Dermis blood vessel endothelial cell (primary cell): ENCODE data around the gene RC3H2. TPM values are rescaled to one million over a fixed set of nuclear protein-coding genes. Genes with fewer than 3 reads are reported as not detected.

Source experiments
- DNase-seq: peaks from one replicate; pipeline ENCODE4 v3.0.0; 2010
- total RNA-seq: library from RNA; depleted of rRNA; stranded (reverse); fragments of >200 nt; gene quantifications from 2 replicates; pipeline ENCODE4 v1.2.3, GENCODE V29; 2014

Gene RC3H2, protein sequence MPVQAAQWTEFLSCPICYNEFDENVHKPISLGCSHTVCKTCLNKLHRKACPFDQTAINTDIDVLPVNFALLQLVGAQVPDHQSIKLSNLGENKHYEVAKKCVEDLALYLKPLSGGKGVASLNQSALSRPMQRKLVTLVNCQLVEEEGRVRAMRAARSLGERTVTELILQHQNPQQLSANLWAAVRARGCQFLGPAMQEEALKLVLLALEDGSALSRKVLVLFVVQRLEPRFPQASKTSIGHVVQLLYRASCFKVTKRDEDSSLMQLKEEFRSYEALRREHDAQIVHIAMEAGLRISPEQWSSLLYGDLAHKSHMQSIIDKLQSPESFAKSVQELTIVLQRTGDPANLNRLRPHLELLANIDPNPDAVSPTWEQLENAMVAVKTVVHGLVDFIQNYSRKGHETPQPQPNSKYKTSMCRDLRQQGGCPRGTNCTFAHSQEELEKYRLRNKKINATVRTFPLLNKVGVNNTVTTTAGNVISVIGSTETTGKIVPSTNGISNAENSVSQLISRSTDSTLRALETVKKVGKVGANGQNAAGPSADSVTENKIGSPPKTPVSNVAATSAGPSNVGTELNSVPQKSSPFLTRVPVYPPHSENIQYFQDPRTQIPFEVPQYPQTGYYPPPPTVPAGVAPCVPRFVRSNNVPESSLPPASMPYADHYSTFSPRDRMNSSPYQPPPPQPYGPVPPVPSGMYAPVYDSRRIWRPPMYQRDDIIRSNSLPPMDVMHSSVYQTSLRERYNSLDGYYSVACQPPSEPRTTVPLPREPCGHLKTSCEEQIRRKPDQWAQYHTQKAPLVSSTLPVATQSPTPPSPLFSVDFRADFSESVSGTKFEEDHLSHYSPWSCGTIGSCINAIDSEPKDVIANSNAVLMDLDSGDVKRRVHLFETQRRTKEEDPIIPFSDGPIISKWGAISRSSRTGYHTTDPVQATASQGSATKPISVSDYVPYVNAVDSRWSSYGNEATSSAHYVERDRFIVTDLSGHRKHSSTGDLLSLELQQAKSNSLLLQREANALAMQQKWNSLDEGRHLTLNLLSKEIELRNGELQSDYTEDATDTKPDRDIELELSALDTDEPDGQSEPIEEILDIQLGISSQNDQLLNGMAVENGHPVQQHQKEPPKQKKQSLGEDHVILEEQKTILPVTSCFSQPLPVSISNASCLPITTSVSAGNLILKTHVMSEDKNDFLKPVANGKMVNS
- 88.0 and 114 TPM in 2 replicates for total RNA-seq

DNA sequence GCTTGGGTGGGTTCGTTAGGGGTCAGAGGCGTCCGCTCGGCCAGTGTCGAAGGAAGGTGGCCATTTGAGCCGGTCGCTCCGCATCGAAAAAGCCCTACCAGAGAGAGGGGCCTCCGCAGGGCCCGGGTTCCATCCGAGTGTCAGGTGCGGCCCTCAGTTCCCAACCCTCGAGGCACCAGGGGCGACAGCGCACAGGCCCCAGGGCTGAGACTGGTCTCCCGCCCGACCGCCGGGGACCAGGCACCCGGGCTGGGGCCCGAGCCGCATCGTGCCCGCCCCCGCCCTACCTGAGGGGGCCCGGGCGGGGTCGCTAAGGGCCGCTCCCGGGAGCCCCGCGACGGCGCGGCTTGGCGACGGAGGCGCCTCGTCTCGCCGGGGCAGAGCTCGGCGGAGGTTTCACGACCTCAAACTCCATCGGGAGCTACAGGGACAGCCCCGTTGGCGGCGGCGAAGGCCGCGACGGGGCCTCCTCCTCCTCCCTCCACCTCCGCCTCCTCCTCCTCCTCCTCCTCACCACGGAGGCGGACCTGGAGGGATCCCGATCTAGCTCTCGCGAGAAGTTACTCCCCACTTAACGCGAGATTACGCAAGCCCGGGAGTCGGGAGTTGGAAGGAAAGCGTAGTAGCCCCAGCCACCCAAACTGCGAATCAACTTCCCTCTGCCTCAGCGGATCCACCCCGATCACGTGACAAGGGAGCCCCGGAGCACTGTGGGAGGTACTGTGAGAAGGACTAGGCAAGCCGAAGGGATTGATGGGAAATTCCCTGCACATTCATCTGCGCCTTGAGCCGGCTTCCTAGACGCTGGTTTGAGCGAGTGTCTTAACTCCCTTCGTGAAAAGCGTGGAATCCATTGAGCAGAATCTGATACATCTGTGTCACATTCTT is at the start of gene RC3H2:
Gene RC3H2 (minus strand): TSS at position 537 of the 888 bp plus-strand sequence. CDS start 7,850 bp downstream, outside the sequence.
- DNase-seq, result peak; percentile 100

DNA sequence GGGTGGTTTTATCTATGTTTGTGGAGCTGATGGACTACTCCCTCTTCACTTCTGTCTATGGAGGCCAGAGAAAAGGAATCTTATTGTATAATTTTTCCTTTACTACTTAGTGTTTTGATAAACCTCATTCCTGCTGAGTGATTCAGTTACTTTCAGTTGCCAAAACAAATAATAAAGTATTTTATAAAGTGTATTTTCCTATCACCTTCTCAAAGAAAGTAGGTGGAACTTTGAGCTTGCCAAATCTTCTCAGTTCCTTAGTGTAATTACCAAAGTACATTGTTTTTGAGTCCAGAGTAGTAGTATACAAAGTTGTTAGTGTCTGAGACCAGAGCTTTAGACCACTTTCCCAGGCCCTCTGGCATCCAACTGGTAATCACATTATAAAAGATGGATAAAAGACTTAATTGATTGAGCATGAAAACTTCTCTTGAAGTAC is 49.1 kb upstream of the RC3H2 start:
- DNase-seq, result peak; percentile 81

DNA sequence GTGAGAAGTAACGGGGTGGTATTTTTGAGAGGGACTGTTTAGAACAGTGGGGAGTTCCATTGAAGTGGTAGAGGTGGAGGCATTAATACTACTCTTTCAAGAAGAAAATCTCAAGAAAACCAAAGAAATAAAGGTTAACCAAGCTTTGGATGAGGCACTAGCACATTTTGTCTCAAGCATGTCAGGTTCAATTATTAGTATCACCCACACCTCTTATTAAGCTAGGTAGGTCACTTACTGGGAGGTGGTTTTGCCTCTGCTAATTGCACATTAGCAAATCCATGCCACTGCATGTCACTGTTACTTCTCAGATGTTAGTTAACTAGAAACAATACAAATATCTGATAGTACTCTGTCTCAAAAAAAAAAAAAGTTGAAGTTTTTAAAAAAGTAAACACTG is 45.9 kb upstream of the RC3H2 start:
- no peak for DNase-seq

DNA sequence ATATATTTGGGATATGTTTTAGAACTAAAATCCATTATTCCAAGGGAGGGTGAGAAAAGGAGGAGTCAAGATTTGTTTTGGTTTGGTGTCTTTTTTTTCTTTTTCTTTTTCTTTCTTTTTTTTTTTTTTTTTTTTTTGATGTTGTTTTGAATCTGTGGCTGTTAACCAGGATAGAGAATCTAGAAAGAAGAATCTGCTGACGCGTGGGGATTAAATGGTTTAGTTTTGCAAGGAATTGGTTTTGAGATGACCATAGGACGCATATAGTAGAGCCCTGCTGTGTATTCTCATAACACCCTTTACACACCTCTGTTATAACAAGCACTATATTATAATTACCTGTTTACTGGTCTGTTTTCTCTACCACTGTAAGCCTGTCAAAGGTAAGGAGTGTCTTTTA is 45.1 kb upstream of the RC3H2 start:
- no peak for DNase-seq

DNA sequence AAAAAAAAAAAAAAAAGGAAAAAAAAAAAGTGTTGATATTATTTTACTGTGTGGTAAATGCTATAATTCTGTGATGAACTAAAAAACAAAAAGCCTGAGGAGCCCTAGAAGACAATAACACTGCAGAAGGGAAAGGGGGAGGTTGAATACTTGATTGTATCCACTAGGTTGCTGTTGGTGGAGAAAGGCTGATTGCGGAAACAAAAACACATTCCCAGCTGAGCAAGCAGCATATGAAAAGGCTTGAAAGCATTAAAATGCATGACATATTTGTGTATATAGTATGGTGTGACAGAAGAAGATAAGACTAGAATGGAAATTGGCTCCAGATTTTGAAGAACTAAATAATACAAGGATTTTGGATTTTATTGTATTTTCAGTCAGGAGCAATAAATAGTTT is 44.5 kb upstream of the RC3H2 start:
- no peak for DNase-seq

DNA sequence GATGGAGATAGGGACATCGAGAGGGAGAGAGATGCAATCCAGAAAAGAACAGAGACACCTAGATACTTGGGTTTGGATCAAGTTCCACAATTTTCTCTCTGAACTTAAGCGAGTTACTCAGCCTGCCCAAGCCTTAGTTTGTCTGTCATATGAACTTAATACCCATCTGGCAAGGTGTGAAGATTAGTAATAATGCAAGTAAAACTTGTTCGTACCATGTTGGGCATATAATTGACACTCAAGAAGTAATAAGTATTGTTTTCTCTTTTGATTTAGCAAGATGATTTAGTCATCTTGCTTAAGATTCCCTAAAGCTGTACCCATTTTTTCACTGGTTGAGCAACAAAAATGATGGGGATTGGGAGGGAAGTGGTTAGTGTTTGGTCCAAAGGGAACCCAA is 43.2 kb upstream of the RC3H2 start:
- DNase-seq, result no peak

DNA sequence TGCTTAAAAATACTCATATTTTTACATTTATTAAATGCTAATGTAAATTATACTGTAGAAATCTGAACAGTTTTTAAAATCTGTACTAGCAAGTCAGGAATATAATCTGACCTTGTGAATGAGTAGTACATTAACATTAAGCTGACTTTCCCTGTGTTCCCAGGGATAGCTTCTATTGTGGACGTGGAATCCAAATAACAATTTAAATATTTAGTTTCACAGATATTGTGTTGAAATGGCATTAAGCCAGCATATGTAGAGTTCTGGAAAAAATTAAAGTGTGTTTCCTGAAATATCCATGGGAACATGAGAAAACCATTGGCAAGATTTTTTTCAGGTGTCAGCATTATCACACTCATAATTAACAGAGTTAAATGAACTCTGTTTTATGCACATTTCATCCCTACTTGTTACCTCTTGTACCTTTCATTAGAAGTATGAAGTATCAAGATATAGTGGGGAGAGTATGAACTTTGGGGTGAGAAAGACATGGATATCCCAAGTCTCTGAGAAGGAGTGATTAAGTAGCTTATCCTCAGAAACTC is 41.4 kb upstream of the RC3H2 start:
- DNase-seq, result peak; percentile 41

DNA sequence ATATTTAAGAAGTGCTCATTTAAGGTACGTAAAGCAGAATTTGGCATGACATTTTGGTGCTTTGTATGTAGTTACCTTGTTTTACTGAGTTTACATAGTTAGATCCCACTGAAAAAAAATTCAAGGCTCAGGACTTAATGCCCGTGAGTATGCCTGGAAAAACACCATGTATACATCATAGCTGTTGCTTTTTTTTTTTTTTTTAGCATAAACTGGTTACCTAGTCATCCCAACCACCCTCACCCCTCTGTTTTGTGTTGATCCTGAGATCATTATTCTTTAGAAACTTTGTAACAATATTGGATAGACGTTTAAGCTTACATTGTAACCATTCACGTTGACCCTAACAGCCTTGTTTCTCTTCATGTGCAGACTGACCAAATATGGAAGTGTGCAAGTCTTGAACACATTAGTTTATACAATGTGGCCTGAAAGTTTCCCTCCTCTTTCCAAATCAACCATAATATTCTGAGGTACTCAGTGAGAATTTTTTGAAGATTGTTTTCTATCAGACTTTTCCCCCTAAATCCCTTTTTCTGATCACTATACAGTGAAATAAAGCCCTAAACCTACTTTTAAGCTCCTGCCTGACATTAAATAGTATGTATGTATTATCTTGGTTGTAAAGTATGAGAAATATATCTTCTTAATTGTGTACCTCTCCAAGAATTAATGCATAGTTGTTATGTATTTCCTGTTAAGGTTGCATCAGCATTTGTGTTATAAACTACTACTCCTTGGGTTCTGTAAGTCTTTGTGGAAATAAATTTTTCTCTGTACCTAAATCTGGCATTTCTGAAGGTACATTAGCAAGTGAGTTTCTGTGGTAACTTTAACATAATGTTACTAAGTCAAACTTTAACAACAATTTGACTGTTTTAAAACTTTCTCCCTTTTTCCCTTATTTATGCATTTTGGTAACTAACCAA is 40.1 kb upstream of the RC3H2 start:
- no peak for DNase-seq

DNA sequence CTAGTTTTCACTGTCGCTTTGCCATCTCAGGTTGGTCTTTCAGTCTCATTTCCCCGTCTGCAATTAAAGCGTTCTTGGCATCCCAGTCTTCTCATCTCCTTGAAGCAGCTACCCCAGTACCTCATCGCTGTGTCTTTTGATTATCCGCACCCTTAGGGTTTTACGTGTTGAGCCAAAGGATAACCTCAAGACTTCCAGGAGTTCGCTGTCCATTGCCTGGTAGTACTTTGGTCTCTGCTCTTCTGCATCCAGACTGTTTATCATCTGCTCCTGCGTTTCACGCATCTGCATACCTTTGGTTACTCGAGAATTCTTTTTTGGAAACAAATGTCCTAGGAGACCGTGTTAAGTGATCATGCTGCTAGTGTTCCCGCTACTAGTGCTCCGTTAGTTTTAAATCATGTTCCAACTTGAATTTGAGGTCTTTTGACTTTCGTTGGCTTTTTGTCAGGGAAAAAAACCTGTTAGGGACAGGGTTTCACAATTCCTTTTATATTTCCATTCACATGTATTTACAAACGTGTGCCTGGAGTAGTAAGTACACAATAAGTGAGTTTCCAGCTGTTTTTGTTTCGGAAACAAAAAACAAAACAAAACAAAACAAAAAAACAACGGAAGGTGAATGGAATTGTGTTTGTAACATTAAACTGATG is 36.5 kb upstream of the RC3H2 start:
- DNase-seq, result peak; percentile 58

DNA sequence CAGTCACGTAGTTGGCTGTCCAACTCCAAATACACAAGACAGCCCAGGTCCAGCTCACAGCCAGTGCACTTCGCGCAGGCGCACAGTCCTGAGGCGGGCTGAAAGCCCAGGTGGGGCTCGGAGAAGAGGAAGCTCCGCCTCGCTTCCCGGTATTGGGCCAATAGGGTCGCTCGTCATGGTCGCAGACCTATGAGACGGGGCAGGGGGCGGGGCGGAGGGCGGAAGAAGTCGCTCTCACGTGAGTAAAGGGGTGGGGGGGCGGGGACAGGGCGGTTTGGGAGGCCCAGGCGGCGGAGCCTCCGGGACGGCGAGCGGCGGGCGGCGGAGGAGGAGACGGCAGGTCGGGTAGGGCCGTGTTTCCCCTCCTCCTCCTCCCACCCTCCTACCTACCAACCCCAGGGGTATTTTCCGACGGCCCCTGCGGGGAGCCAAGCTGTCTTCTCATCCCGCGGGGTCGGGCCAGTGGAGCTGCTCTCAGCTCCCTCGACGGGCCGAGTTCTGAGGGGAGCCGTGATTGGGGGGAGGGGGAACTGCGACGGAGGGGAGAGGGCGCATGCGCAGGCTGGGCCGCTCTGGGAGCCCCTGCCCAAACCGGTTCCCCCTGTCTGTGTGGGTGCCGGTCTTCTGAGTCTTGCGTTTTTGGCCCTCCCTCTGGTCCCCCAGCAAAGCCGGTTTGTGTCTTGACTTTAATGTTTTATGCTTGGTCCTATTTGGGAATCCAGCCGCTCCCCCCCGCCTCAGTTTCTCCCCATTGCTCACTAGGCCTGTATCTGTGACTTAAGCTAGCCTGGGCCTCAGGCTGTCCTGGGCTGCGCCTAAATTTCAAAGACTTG is 35.8 kb upstream of the RC3H2 start, which contains the start of gene RABGAP1:
Gene RABGAP1 (plus strand): TSS at position 272 of the 833 bp plus-strand sequence. CDS start 16,040 bp downstream, outside the sequence.
- peak; percentile 99 for DNase-seq

DNA sequence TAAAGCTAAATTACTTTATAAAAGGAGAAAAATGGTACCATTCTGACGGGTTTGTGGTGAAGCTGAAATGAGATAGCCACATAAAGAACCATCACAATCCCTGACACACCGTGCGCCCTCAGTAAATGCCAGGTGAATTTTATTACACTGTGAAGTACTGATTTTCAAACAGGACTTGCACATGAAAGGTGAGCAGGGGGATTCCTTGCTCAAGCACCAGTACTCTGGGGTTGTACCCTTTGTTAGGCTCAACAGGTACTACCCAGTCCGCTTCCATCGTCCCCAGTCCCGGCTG is 35.2 kb upstream of the RC3H2 start:
- DNase-seq, result no peak

DNA sequence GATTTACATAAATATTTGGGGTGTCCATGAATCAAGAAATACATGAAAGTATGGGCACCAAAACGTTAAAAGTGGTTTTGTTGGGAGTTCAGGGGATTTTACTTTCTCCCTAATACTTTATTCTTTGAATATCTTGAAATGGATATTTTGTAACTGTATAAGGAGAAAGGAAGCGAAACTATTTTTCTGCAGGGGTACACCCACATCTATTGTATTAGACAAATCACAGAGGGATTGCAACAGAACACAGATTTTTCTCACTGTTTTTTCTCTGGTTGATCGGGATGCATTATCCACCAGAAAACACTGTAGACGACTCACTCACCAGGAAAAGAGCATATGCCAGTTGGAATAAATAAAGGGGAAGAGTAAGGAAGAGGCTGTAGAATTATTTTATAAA is 34.4 kb upstream of the RC3H2 start:
- DNase-seq, result no peak

DNA sequence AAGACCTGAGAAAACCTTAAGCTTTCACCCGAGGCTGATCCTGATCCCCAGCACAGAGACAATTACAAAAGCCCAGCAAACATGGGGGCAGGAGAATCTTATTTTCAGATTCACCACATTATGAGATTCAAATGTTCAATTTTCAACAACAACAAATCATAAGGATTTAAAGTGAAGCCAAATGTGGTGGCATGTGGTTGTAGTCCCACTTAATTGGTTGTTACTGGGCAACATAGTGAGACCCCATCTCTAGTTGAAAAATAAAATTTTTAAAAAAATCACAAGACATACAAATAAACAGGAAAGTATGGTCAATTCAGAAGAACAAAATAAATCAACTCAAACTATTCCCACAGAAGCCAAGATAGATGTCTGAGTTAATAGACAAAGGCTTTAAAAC is 31.7 kb upstream of the RC3H2 start:
- no peak for DNase-seq

DNA sequence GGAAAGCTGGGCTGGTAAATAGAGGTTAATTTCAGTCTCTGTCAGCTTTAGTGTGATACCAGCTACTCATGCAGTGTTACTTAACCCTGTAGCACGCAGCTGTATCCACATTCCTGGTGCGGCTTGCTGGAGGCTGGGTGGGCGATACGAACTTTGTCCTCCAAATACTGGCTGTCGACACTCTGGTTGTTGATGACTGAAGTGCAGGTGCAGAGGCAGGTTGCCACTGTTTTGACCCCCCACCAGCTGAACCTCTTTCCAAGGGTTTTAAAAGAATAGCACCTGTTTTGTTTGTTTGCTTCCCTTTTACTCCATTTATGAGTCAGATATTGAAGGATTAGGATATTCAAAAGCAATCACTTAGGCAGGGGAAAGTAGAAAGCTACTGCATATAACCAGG is 31.3 kb upstream of the RC3H2 start:
- no peak for DNase-seq

DNA sequence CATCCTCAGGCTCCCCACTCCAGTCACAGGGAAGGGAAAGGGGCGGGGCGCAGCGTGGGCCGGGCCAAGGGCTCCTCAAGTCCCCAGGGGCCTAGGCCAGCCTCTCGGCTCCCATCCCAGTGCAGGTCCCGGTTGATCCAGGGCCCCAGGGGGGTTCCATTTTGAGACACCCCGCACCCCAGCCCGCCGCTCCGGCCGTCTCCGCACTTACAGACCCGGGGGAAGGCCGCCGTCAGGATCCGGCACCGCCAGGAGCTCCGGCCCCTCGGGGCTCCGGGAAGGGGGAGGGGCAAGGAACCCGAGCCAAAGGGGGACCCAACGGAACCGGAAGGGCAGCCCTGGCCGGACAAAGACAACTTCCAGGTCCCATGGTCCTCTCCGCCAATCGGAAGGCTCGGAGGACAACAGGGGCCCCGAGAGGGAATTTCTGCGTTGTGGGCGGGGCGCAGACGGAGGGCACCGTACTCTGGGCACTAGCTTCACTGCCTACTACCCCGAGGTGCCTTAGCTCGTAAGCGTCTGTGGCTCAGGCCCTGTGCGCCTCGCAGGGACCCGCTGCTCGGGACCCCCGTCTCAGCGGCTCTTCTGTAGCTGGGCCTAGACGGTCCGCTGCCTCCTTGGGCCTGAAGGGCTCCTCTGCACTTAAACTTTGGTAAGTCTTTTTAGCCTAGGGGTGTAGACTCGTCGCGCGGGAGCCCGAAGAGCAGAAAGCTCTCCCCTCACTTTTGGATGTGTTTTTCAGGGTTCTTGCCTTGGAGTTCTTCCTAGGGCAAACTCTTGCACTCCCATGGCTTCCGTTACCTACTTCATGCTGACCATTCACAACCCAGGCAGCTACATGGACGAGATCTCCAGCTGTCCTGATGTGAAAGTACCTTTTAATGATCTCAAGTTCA is 26.3 kb upstream of the RC3H2 start, which contains the start of gene ZBTB26:
Gene ZBTB26 (minus strand): TSS at position 287 of the 896 bp plus-strand sequence. CDS start 11,578 bp downstream, outside the sequence.
- DNase-seq, result peak; percentile 95

DNA sequence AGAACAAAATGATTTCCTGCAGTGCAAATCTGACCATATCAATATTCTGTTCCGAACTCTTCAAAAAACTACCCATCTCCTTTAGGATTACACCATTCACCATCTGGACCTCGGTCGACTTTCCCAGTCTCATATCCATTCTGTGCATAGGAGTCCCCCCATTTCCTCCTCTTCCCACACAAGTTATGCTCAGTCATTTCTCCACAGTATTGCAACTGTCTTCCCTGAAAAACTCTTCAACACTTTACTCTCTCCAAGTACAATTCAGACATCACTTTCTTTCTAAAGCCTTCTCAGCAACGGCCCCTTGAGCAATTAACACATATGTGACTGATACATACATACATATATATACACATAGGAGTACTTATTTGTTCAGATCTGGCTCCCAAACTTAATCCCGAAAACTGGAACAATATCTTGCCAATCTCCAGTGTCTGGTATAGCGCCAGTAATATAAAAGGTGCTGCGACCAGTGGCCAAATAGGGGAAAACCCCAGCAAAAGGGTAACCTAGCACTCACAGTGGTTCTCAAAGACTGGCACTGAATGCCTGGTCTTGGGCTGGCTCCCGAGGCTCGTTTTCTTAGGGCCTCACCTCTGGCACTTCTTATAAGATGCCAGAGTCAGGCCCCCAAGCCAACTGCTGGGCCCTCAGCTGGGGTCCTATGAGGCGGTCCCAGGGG is 25.5 kb upstream of the RC3H2 start:
- no peak for DNase-seq

DNA sequence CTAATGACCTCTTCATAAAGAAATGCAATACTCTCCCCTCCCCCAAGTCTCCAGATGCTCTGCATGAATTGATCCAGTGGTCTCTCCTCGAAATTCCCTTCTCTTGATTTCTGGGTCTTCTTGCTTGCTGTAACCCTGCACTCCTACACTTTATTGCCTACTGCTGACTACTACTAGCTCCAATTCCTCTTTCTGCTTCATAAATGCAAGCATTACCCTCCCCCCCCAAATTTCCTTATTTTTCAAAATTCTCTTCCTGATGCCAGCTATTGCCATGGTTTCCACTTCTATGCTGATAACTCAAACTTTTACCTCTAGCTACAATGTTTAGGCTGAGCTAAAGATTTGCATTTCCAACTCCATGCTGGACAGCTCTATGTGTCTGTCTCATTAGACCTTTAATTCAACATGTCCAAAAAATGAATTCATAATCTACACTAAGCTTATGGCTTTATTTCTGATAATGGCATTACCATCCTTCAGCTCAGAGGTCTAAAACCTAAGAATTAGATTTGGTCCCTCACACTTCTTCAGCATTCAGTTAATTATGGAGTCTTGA is 24.7 kb upstream of the RC3H2 start:
- DNase-seq, result no peak
